GM12865 (cell line): ENCODE results near the gene CYTH1.
A peak's percentile ranks its signal among the peaks of the same experiment; 100 is the strongest.

Source experiments
- DNase-seq: peaks from one replicate; pipeline ENCODE4 v3.0.0; 2010; ENCODE audit warnings: low read depth
- H3K4me3 ChIP-seq: 2 replicates; pipeline ENCODE4 v1.5.1; 2011; ENCODE audit warnings: mild to moderate bottlenecking, low read depth, low read length, control low read depth
- TF ChIP-seq, protein P1 (sequence below): IDR thresholded peaks from 2 replicates; pipeline ENCODE4 v1.5.1; 2011; ENCODE audit warnings: low read length, control low read depth, low read depth, inconsistent platforms; ENCODE audit not compliant: insufficient read depth; ENCODE audit errors: missing control alignments

CYTH1 gene

DNA sequence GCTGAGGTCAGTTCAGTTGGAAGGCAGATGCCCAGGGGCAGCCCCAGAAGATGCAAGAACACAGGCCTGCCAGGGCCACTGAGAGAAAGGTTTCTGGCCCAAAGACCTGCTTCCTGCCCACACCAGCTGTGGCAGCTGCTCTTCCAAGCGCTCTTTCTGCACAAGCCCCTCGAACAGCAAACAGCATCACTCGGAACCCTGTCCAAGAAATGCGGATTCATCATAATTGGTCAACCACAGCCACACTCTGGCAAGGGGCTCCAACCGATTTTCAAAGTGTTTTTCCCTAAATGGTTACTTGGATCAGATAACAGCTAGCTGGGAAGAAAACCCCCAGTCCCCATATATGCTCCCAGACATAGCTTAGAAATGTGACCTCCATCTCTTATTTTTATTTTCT, 133.8 kb downstream of the CYTH1 start:
- TF ChIP-seq, protein P1, sequence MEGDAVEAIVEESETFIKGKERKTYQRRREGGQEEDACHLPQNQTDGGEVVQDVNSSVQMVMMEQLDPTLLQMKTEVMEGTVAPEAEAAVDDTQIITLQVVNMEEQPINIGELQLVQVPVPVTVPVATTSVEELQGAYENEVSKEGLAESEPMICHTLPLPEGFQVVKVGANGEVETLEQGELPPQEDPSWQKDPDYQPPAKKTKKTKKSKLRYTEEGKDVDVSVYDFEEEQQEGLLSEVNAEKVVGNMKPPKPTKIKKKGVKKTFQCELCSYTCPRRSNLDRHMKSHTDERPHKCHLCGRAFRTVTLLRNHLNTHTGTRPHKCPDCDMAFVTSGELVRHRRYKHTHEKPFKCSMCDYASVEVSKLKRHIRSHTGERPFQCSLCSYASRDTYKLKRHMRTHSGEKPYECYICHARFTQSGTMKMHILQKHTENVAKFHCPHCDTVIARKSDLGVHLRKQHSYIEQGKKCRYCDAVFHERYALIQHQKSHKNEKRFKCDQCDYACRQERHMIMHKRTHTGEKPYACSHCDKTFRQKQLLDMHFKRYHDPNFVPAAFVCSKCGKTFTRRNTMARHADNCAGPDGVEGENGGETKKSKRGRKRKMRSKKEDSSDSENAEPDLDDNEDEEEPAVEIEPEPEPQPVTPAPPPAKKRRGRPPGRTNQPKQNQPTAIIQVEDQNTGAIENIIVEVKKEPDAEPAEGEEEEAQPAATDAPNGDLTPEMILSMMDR, result no peak
- H3K4me3 ChIP-seq, result no peak overlapping the region
- no peak for DNase-seq

DNA sequence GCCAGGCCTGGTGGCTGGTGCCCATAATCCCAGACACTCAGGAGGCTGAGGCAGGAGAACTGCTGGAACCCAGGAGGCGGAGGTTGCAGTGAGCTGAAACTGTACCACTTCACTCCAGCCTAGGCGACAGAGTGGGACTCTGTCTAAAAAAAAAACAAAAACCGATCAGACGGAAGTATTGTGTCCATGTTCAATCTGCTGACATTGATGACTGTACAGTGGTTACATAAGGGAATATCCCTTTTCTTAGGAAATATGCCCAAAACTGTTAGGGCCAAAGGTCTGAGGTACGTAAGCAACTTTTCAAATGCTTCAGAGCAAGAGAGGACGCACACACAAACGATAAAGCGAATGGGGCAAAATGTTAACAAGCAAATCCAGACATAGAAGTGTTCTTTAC, 135.0 kb downstream of the CYTH1 start:
- no peak overlapping the region for H3K4me3 ChIP-seq
- TF ChIP-seq, protein P1, result no peak
- DNase-seq, result no peak

DNA sequence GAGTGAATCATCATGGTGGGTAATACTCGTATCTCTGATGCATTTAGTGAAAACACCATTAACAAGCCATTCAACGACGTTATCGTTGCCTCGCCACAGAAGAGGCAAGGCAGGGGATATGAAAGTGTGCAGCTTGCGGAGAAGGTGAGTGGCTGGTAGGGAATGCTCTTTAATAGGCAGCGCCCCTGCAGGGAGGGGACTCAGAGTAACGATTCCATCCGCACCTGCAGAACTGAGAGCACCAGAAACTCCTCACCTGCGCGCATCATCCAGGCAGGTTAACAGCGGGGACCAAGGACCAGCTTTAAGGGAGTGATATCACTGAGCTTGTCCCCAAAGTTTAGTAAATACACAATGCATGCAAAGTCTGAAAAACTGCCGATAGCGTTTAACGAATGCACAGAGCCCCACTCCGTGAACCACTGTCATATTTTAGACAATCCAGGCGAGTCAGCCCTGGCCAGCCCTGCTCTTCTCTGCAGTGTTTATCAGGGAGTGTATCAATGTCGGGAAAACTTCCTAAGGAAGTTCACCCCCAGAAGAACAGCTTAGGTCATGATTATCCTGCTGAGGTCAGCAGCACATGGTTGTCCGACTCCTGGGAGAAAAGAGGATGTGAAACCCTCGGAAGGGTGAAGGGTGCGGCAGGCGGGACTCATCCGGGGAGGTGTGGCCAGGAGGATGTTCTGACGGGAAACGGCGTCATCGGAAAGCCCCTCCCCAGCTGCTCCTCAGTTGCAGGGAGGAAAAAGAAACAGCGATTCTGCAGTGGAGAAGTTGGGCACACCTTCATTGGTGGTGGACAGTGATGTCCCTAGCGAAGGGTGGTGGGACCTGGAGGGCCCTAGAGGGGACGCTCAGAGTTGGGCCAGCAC, 136.4 kb downstream of the CYTH1 start:
- H3K4me3 ChIP-seq, result peak overlapping the region; percentile 32; the same call in 1 of the 2 replicates
- TF ChIP-seq, protein P1, result no peak

DNA sequence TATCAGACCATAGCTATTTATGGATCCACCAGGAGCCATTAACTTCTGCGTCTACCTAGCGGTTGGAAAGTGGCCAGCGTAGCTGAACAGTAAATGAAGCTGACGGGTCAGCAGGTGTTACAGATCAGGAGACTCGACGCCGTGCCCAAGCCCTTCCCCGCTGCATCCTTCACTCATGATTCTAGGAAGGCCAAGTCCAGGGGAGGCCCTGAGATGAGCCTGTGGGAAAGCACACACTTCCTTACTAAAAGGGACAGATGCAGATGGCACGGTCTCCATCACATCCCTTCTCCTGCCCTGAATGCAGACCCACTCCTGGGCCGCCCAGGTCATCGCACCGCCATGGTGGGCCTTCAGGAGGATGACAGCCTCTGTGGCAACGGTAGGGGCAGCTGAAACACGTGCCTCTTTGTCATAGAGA, 137.1 kb downstream of the CYTH1 start:
- no peak for DNase-seq
- TF ChIP-seq, protein P1, result no peak

More for the DNA sequence above, 136.4 kb downstream of the CYTH1 start:
- peak; percentile 88 for DNase-seq

DNA sequence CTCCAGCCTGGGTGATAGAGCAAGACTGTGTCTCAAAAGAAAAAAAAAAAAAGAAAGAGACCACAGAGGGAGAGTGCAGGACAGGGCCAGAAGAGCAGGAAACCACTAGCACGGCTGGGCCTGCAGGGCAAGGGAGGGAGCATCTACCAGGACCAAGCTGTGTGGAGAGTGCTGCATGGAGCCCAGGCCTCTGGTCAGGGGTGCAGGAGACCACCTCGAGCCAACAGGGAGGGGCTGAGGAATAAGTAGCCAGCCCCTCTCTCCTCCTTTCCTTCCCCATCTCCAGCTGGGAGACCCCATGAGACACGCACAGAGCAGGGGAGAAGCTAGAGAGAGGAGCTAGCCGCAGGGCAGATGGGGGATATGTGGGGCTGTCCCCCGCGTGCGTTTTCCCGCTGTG, 137.8 kb downstream of the CYTH1 start:
- TF ChIP-seq, protein P1, result no peak
- DNase-seq, result no peak

More for the DNA sequence above, 137.1 kb downstream of the CYTH1 start:
- no peak overlapping the region for H3K4me3 ChIP-seq

DNA sequence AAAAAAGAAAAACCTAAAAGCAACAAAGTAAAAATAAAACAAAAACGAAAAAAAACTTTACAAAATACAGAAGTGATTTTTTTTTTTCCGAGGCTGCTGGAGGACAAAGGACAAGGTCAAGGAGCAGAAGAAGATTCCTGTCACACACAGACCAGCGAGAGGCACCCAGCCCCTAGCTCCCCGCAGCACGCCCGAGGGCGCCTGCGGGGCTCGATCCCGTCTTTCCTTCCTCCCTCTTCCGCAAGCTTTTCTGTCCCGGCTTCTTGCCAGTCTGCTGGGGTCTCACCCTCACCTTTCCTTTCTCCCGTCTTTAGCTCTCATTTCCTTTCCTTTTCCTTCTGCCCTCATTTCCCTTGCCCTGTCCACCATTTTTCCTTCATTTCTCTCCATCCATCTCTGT, 138.7 kb downstream of the CYTH1 start:
- TF ChIP-seq, protein P1, result no peak
- DNase-seq, result no peak
- H3K4me3 ChIP-seq, result no peak overlapping the region

More for the DNA sequence above, 137.8 kb downstream of the CYTH1 start:
- H3K4me3 ChIP-seq, result no peak overlapping the region
